Measurements from ENCODE around the gene ZNF28.
"Not testable (repeated sequence)": the region's sequence is repeated elsewhere in the genome, so short reads cannot be mapped to it uniquely, and the experiment has no call there.

GRCh38 chr19:52829866-52830265 is 8.4 kb upstream of the ZNF28 start:
- not testable (repeated sequence) for TF ChIP-seq CTCF, POLR2A (IDR thresholded peaks at IDR 0.05)

Measured in upper lobe of left lung (tissue), 4 donors.